HG03442 (cell line): Measurements from ENCODE around the gene NSMCE4A.
"Not testable (repeated sequence)": the region's sequence is repeated elsewhere in the genome, so short reads cannot be mapped to it uniquely, and the experiment has no call there.

Experiments used
- ATAC-seq: cut with Tn5 transposase; IDR thresholded peaks from one replicate; pipeline ENCODE4 v1.9.1; 2021; ENCODE audit warnings: mild to moderate bottlenecking, moderate library complexity; ENCODE audit not compliant: unreplicated experiment

The NSMCE4A gene

GRCh38 chr10:121988361-121989324 lies 13.6 kb upstream of the NSMCE4A start, which contains the start of gene TACC2:
Gene TACC2, plus strand, starts transcription at chr10:121989163. Its CDS starts 32,819 bp downstream, at chr10:122021982.
- no peak for ATAC-seq

DNA sequence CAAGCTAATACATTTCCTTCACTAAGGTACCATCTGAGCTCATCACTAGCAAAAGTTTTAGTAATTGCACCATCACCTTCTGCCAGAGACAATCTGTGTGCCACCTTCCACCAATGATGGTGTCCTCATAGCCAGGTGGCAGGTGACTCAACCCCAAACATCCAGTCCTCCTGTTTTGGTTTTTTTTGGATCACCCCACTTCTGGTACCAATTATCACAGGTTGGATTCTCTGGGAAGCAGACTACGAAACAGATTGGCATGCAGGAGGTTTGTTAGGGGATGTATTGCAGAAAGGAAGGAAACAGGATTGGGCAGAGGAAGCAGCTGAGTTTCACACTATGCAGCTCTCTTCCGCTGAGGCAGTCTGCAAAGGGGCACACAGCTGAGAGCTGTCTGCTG lies 9.4 kb upstream of the NSMCE4A start:
- ATAC-seq = no peak

- ATAC-seq = no peak
Observed at GRCh38 chr10:121983852-121984251, 8.8 kb upstream of the NSMCE4A start.

- no peak for ATAC-seq
Observed at GRCh38 chr10:121981346-121981745, 6.3 kb upstream of the NSMCE4A start.

GRCh38 chr10:121978511-121978910 lies 3.5 kb upstream of the NSMCE4A start:
- ATAC-seq = no peak

- no peak for ATAC-seq
Observed at GRCh38 chr10:121976607-121977006, 1.6 kb upstream of the NSMCE4A start.

DNA sequence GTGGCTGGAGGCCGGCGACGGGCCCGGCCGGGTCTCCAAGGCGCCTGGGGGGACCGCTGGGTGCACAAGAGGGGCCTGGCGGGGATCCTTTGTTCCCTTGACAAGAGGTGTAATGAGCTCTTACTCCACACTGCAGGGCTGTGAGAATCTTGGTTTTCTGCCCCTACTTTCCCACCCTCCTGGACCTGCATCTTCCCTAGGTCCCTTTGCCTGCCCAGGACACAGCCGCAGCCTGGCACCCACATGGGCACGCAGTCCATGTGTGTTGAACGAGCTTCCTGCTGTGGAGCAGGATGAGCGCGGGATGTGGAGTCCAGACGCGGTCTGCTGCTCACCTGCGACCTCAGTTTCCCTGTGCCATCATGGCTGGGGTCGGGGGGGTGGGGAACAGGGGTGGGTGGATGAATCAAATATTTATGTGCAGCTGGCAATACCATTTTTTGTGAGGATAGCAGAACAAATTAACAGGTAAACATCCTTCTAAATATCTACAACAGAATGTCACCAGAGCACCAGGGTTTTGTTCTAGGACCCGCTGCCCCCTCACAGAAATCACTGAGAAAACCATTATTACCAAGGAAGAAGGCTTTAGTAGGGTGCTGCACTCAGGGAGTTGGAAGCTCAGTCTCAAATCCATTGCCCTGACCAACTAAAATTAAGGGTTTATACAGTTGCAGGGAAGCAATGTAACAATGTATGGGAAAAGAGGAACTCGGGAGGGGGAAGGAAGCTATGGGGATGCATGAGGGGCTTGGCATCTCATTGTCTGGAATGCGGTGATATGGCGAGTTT lies 474 bp upstream of the NSMCE4A start:
- peak; percentile 20 for ATAC-seq

- ATAC-seq = peak; percentile 24
Observed at GRCh38 chr10:121974019-121974534, 940 bp downstream of the NSMCE4A start.

DNA sequence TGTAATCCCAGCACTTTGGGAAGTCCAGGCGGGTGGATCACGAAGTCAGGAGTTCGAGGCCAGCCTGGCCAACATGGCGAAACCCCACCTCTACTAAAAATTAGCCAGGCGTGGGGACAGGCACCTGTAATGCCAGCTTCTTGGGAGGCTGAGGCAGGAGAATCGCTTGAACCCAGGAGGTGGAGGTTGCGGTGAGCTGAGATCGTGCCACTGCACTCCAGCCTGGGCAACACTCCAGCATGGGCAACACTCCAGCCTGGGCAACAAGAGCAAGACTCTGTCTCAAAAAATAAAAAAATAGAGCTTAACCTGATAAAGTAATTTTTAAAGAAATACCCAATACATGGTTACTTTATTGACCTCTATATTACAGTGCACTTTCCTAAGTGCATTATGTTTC lies 5.9 kb downstream of the NSMCE4A start:
- ATAC-seq = not testable (repeated sequence)

GRCh38 chr10:121965996-121966395 lies 9.0 kb downstream of the NSMCE4A start:
- no peak for ATAC-seq

- no peak for ATAC-seq
Observed at GRCh38 chr10:121961456-121961855, 13.6 kb downstream of the NSMCE4A start.

GRCh38 chr10:121959671-121960070 lies 15.3 kb downstream of the NSMCE4A start:
- no peak for ATAC-seq

GRCh38 chr10:121956111-121957061 lies 18.6 kb downstream of the NSMCE4A start:
- ATAC-seq = no peak

DNA sequence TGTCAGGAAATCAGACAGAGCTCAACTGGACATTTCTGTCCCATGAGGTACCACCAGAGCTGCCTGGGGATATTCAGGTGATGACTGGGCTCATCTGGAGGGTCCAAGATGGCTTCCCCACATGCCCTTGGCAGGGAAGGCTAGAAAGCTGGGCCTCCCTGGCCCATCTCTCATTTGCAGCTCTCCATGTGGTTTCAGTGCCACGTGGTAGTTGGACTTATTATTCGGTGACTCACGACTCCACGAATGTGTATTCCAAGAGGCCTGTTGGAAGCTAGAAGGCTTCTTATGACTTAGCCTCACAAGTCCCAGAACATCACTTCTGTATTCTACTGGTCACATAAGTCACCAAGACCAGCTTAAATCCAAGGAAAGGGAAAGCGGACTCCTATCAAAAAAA lies 22.8 kb downstream of the NSMCE4A start:
- ATAC-seq = no peak

DNA sequence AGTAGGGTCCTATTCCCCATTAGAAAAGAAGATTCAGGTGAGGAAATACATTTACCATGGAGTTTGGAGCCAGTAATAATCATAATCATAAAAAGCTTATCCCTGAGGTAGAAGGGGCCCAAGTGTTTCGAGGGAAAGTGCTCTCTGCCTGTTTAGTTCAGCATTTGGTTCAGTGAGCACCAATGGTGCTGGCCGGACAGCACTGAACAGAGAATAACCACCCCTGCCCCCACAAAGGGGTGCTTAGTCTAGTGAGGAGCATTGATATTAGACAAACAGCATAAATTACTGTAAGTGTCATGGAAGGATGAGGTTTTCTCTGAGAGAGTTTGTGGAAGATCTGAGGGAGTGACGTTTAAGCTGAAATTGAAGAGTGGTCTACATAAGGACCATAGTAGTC lies 25.6 kb downstream of the NSMCE4A start:
- no peak for ATAC-seq

DNA sequence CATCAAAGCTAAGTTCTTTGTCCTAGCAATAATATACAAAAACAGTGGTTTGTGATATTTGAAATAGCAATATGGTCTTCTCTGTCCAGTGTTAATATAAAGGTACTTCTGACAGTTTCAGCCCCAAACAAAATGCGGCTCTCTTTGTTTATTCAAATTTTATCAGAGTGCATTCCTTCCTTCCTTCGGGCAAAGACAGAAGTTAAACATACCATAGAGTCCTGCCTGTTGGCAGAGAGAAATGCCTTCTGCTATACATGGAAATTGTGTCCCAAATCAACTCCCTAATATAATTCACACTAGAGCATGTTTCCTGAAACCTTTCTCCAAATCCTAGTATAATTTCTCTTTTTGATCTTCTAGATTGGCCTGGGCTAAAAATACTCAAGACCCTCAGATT lies 26.0 kb downstream of the NSMCE4A start:
- no peak for ATAC-seq

DNA sequence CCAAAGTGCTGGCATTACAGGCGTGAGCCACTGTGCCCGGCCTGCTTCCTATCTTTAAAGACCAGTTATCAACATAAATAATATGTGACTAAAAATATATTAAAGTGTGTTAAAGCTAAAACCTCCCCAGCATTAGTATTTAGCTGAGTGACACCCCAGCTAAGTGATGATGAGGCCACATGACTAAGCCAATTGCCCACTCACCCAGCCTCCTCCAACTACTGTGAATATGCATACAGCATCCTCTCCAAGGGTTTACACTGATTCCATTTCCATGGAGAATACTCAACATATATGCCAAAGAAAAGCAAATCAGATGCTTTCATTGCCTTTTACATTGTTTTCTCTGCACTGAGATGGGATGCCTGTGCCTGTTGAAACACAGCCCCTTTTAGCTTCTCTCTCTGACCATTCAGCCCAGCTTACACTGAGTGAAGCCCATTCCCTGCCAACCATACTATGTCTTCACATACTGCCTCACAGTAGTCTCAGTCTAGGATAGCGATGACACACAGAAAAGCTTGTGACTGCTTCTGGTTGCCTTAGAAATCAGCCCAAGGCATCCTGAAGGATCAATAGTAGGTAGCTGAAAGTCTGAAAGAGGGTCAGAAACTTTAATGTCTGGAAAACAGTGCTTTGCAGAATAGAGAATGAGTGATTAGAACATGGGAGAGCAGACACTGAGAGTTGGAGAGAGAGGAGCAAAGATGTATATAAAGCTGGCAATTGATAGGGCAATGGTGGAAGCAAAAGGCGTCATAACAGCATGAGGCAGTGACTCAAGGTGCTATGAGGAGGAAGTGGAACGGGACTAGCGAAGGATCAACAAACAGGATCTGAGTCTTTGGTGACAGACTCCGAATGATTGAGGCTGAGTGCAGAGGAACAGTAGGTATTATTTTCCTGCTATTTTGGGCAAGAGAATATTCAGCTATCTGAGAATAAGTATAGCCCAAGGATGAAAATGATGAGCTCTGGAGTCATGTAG lies 27.4 kb downstream of the NSMCE4A start:
- ATAC-seq = no peak

DNA sequence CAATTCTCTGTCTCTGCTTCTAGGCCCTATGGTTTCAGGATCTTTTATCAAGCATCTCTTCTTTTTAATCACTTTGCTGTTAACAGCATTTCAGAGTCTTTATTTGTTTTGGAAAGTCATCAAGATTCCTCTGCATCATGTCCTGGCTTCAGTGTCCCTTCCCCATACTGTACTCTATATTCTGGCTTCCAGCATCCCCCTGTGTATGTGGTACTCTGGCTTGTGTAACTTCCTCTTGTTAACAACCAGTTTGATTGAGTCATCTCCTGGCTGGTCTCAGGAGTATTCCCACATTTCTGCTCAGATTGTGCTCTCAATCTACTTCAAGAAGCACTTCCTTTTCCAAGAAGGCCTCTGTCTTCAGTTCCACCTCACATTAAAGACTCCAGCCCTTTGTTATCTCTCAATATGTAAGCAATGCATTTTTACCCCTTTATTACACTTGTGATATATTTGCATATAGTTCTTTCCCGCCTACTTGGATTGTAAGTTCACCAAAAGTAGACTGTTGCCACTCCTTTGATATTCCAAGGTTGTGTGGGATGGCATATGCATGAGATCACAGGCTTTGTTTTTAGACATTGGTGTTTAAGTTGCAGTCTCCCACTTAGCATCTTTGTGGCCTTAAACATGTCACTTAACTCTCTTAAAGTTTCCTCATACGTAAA lies 32.1 kb downstream of the NSMCE4A start:
- no peak for ATAC-seq

GRCh38 chr10:121941532-121941931 lies 33.5 kb downstream of the NSMCE4A start:
- ATAC-seq = no peak
